PC-9 (cell line): Measurements from ENCODE around the gene GATAD2B. TPM values are rescaled to one million over a fixed set of nuclear protein-coding genes. Genes with fewer than 3 reads are reported as not detected.

Source experiments
- BruUV-seq: library from RNA; stranded (reverse); fragments of 400-500 nt; replicated peaks from 2 replicates; lab custom pipeline; 2021; lab: Mats Ljungman, UMichigan
- CTCF ChIA-PET: fragments of 300-600 bp; sonication (Branson Sonifier 250); formaldehyde crosslinking; loops from one replicate; lab custom pipeline; 2022; ENCODE audit warnings: antibody characterized with exemption; lab: Charles Lee
- POLR2A ChIA-PET: fragments of 300-600 bp; sonication (Branson Sonifier 250); formaldehyde crosslinking; loops from one replicate; lab custom pipeline; 2022; ENCODE audit warnings: antibody characterized with exemption; ENCODE audit not compliant: unreplicated experiment; lab: Charles Lee
- DNase-seq, 2 experiments: peaks; one replicate each; pipeline versions ENCODE4 v3.0.0 to v3.0.0-alpha.2; 2015 to 2022; ENCODE audit warnings: mixed read lengths in 1 of 2
- H2AFZ ChIP-seq: fragments of 200-600 bp; sonication (generic); 2 replicates; pipeline ENCODE4 v1.8.1; 2017; ENCODE audit warnings: antibody characterized with exemption
- H3F3A ChIP-seq: fragments of 200-600 bp; sonication (generic); 2 replicates; pipeline ENCODE4 v1.8.1; 2017; ENCODE audit warnings: antibody characterized with exemption, mild to moderate bottlenecking, low read depth; ENCODE audit not compliant: insufficient read depth
- H3K27ac ChIP-seq: fragments of 200-600 bp; sonication (generic); 2 replicates; pipeline ENCODE4 v1.6.1; 2016; ENCODE audit warnings: mixed run types
- H3K27me3 ChIP-seq: fragments of 200-600 bp; sonication (generic); 2 replicates; pipeline ENCODE4 v1.6.1; 2016; ENCODE audit warnings: low read depth, mixed run types; ENCODE audit not compliant: insufficient read depth
- H3K36me3 ChIP-seq: fragments of 200-600 bp; sonication (generic); 2 replicates; pipeline ENCODE4 v1.6.1; 2016; ENCODE audit warnings: low read depth, mixed run types
- H3K4me1 ChIP-seq: fragments of 200-600 bp; sonication (generic); replicated peaks from 2 replicates; pipeline ENCODE4 v1.6.1; 2016; ENCODE audit warnings: mixed run types; ENCODE audit not compliant: insufficient read depth
- H3K4me2 ChIP-seq: fragments of 200-600 bp; sonication (generic); 2 replicates; pipeline ENCODE4 v1.6.1; 2017; ENCODE audit warnings: mixed run types
- H3K4me3 ChIP-seq: fragments of 200-600 bp; sonication (generic); 2 replicates; pipeline ENCODE4 v1.6.1; 2016; ENCODE audit warnings: mixed run types
- H3K79me2 ChIP-seq: fragments of 200-600 bp; sonication (generic); 2 replicates; pipeline ENCODE4 v1.6.1; 2017; ENCODE audit warnings: low read depth, mixed run types
- H3K9me2 ChIP-seq: fragments of 200-600 bp; sonication (generic); 2 replicates; pipeline ENCODE4 v1.8.1; 2017; ENCODE audit warnings: mild to moderate bottlenecking; ENCODE audit not compliant: insufficient read depth
- H3K9me3 ChIP-seq: fragments of 200-600 bp; sonication (generic); 2 replicates; pipeline ENCODE4 v1.8.1; 2016; ENCODE audit warnings: low read depth; ENCODE audit not compliant: insufficient read depth
- H4K20me1 ChIP-seq: fragments of 200-600 bp; sonication (generic); 2 replicates; pipeline ENCODE4 v1.8.1; 2017; ENCODE audit not compliant: insufficient read depth
- EZH2 ChIP-seq: fragments of 200-600 bp; sonication (generic); IDR thresholded peaks from 2 replicates; pipeline ENCODE4 v1.8.0; 2017; ENCODE audit warnings: antibody characterized with exemption, low read depth
- intact Hi-C: fragments of 100-400 bp; cut with micrococcal nuclease; formaldehyde crosslinking; loops from one replicate; pipeline ENCODE4 v1.10.0; 2022; ENCODE audit not compliant: unreplicated experiment
- total RNA-seq: library from RNA; stranded (reverse); gene quantifications from 2 replicates; pipeline ENCODE4 v1.2.3, GENCODE V29; 2021
- TF ChIP-seq, protein P1 (sequence below): fragments of 200-600 bp; sonication (generic); conservative IDR thresholded peaks from 2 replicates; pipeline ENCODE4 v1.6.1; 2017; ENCODE audit warnings: mixed run types, antibody characterized with exemption, mild to moderate bottlenecking, moderate library complexity

The GATAD2B gene
- total RNA-seq, 1 experiment from 2014 or later, result 56.1 TPM

DNA sequence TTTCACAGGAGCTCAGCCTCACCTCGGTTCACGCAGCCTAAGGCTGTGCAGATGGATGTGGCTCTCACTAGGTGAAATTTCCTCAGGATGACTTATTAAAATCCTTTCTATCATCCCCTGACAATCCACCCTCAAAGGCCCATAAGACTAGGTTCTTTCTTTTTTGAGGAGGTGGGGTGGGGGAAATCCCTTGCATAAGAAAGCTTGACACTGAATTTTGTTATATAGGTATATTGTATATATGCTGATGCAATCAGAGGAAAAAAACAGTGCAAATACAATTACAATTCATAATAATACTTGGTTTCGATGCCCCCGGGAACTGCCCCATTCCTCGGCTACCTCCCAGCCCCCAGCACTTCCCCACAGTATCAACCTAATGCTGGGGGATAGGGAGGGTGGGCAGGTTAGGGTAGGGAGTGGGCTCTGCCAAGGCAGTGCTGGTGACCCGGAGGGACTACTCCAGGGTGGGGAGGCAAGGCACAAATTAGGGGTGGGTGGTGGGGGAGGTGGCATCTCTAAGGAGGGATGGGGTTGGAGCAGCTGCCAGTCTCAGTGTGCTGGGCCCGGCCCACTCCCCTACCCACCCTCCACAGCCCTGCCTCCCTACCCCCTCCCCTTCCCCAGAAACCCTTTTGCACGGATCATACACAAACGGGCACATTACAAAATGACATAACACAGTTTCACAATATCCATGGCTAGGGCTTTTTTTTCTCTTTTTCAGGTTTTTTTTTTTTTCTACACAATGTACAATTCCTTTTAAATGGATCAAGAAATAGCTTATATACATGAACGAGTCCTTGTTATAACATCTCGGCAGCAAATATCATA, 116.7 kb downstream of the GATAD2B start:
- Histone ChIP-seq H4K20me1 (no peaks in the 10 kb centered on the region), H3K36me3 (0 out of 2 replicates have a peak, but pooled peaks cover 8% of the 10 kb centered on the region), H3K27ac (peak overlapping the region; percentile 86), H3K4me1 (peaks cover 8% of the 10 kb centered on the region), H2AFZ (no peak overlapping the region), H3K79me2 (no peaks in the 10 kb centered on the region), H3K4me2 (peak overlapping the region; percentile 32; the same call in 1 of the 2 replicates), H3K9me3 (no peaks in the 10 kb centered on the region), H3F3A (no peaks in the 10 kb centered on the region; the same call in 1 of the 2 replicates), H3K9me2 (no peaks in the 10 kb centered on the region), H3K27me3 (no peaks in the 10 kb centered on the region), H3K4me3 (no peak overlapping the region)
- ChIA-PET CTCF (interaction anchor here (0.6 kb wide), 3 partner anchors 18 to 340 kb away, joined by 3 to 7 read pairs (median 4); no protein-coding TSS in a partner anchor), POLR2A (interaction anchor here (0.6 kb wide), 1 partner anchor 172 kb away, joined by 6 read pairs; the partner anchor contains the start of gene CHTOP)
- DNase-seq, result no peak
- intact Hi-C loops, result loop anchor here (10.0 kb wide), 1 partner anchor 119 kb away; the partner anchor contains the start of gene GATAD2B
- BruUV-seq, result no TSS peak
- no peak for TF ChIP-seq EZH2
- TF ChIP-seq, protein P1, sequence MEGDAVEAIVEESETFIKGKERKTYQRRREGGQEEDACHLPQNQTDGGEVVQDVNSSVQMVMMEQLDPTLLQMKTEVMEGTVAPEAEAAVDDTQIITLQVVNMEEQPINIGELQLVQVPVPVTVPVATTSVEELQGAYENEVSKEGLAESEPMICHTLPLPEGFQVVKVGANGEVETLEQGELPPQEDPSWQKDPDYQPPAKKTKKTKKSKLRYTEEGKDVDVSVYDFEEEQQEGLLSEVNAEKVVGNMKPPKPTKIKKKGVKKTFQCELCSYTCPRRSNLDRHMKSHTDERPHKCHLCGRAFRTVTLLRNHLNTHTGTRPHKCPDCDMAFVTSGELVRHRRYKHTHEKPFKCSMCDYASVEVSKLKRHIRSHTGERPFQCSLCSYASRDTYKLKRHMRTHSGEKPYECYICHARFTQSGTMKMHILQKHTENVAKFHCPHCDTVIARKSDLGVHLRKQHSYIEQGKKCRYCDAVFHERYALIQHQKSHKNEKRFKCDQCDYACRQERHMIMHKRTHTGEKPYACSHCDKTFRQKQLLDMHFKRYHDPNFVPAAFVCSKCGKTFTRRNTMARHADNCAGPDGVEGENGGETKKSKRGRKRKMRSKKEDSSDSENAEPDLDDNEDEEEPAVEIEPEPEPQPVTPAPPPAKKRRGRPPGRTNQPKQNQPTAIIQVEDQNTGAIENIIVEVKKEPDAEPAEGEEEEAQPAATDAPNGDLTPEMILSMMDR, result no peak

DNA sequence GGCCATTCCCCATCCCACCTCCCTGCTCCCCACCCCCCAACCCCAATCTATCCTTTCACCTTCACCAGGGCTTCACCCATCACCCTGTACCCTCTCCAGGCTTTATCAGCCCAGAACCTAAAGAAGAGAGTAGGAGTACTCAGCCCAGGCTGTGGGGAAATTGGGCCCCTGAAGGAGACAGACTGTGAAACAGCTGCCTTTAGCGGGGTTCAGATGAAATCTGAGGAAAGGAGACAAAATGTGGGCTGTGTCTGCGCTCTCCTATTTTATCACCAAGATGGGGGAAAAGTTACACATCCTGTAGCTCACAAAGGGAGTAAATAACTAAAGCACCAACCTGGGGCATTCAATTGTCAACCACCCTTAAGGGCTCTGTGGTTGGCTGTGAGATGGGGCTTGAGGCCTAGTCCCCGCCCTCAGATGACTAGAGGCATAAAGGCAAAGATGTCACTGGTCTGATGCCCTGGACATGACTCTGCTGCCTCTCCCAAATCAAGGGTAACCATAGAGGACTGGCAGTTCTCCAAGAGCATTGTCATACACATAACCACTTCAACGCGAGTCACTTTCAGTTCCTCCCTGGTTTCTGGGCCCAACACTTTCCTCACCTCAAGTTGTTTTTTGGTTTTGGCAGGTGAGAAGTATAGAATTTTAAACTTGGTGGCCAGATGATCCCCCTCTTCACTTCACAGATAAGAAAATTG, 117.6 kb downstream of the GATAD2B start:
- Histone ChIP-seq H3K4me1 (peaks cover 8% of the 10 kb centered on the region), H3K79me2 (no peaks in the 10 kb centered on the region), H3F3A (no peaks in the 10 kb centered on the region; the same call in 1 of the 2 replicates), H4K20me1 (no peaks in the 10 kb centered on the region), H2AFZ (no peak overlapping the region), H3K27me3 (no peaks in the 10 kb centered on the region), H3K4me2 (peak overlapping the region; percentile 32; the same call in 1 of the 2 replicates), H3K9me2 (no peaks in the 10 kb centered on the region), H3K9me3 (no peaks in the 10 kb centered on the region), H3K27ac (peak overlapping the region; percentile 86), H3K36me3 (0 out of 2 replicates have a peak, but pooled peaks cover 8% of the 10 kb centered on the region), H3K4me3 (no peak overlapping the region)
- ChIA-PET POLR2A (interaction anchor here (0.6 kb wide), 1 partner anchor 120 kb away, joined by 4 read pairs; no protein-coding TSS in a partner anchor), CTCF (no interaction called here)
- peak; percentile 33 to 70 for DNase-seq
- TF ChIP-seq, protein P1, result no peak
- TF ChIP-seq EZH2, result no peak
- intact Hi-C loops, result loop anchor here (10.0 kb wide), 1 partner anchor 120 kb away; the partner anchor contains the start of gene GATAD2B
- BruUV-seq, result no TSS peak

DNA sequence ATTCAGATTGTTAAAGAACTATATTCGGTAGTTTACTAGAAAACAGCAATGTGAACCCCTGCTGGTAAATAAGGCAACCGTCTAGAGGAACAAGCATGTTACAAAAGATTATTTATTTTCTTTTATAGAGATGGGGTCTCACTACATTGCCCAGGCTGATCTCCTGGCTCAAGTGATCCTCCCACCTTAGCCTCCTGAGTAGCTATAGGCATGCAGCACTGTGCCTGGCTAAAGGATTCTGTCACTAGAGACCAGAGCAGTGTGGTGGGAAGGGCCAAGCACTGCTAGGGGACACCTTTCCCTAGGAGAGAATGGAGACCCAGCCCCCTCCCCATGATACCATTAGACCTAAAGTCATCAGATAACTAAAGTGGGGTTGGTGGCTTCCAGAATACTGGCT, 118.7 kb downstream of the GATAD2B start:
- H2AFZ ChIP-seq, result no peak overlapping the region
- H3K9me3 ChIP-seq, result no peaks in the 10 kb centered on the region
- no peaks in the 10 kb centered on the region for H3K36me3 ChIP-seq
- TF ChIP-seq, protein P1, result no peak
- TF ChIP-seq EZH2, result no peak
- no peak for DNase-seq
- no peaks in the 10 kb centered on the region for H3K27me3 ChIP-seq
- no peak overlapping the region for H3K27ac ChIP-seq
- H3F3A ChIP-seq, result no peaks in the 10 kb centered on the region; the same call in 1 of the 2 replicates
- CTCF ChIA-PET, result no interaction called here
- no TSS peak for BruUV-seq
- POLR2A ChIA-PET, result no interaction called here
- intact Hi-C loops, result loop anchor here (10.0 kb wide), 1 partner anchor 121 kb away; the partner anchor contains the start of gene GATAD2B
- no peak overlapping the region for H3K4me3 ChIP-seq
- H4K20me1 ChIP-seq, result no peaks in the 10 kb centered on the region
- H3K79me2 ChIP-seq, result no peaks in the 10 kb centered on the region
- peaks cover 8% of the 10 kb centered on the region for H3K4me1 ChIP-seq
- no peak overlapping the region for H3K4me2 ChIP-seq
- no peaks in the 10 kb centered on the region for H3K9me2 ChIP-seq
